ENCODE data around the gene DQX1.
"Not testable (repeated sequence)": the region's sequence is repeated elsewhere in the genome, so short reads cannot be mapped to it uniquely, and the experiment has no call there.

DQX1 gene

GRCh38 chr2:74525717-74526648 lies at the start of gene DQX1:
TSS of gene DQX1 (minus strand) at chr2:74526231. CDS start at chr2:74525729, 502 bp downstream.
- DNase-seq: no peak

DNA sequence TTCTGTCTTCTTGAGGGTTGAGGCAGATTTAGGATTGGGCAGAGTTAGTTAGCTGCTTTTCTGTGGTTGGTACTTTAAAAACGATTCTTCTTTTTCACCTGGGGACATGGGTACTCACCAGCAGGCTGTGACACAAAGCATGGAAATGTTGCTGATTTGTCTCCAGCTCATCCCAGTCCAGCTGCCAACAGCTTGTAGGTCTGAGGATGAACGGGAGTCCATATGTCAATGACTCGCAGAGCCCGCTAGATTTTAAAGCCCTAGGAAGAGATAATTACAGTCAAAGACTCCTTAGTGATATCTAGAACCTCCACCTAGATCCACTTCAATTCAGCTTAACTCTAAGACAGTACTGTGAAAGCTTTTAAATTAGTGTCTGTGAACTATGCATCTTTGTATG lies 49.3 kb upstream of the DQX1 start:
- no peak for DNase-seq

DNA sequence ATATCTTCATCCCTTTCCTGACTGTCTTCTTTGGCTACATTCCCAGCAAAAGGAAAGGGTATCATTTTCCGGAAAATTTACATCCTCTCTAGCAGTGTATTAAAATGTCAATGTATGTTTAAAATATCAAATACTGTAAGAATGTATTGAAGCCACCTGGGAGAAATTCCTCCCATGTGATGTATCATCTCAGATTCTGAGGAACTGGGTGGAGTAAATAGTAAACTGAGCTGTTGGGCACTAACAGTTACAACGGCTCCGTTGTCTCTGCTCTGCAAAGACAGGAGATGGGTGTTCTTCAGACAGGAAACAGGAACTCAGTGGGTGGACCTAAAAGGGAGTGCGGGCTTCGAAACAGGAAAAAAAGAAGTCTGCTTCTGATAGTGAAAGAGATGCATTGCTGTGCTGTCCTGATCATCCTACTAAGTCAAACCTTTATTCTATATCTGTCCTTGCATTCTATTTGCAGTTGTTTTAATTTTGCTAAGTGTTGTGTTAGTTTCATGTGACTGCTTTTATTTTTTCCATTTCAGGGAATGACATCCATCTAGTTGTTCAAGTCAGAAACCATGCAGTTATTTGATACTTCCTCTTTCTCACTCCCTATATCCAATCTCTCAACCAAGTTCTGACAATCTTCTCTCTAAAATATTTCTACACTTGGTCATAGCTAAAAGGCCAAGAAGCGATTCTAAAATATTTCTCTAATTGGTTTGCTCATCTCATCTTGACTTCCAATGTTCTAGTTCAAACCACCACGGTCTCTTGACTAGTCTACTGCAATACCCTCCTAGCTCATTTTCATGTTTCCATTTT lies 47.9 kb upstream of the DQX1 start:
- DNase-seq: no peak

DNA sequence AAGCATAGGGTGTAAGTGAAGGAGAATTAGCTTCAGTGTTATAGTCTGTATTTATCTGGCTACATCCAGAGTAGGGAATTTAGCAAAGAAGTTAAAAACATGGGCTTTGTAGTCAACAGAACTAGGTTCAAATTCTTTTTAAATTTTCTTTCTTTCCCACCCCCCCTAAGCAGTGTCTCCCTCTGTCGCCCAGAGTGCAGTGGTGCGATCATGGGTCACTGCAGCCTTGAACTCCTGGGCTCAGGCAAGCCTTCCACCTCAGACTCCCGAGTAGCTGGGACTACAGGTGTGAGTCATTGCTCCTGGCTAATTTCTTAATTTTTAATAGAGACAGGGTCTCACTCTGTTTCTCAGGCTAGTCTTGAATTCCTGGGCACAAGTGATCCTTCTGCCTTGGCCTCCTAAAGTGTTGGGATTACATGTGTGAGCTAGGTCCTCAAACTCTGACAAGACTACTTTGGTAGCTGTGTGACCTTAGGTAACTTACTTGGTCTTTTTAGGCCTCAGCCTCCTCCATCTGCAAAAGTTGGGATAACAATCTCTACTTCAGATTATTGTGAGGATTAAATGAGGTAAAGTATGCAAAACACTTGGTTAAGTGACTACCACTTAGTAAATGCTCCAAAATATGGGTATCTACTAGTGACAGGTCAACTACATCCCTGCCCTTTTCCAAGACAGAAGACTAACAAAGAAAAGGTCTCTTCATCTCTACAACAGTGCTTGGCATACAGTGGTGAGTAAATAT lies 46.3 kb upstream of the DQX1 start:
- DNase-seq: no peak

DNA sequence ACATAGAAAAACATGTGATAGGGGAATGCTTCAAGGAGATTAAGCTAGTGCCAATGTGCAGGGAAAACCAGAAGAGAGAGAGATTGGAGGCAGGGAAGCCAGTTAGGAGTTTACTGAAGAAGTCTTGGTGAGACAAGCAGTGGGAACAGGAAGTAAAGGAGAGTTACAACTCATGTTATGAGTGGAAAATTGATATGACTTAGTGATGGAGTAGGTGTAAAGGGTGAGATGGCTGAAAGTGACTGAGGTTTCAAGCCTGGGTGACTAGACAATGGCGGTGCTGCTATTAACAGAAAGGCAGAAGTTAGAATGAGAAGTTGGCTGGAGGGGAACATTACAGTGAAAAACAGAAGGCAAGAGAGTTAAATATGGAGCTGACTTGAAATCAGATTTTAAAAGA lies 45.0 kb upstream of the DQX1 start:
- DNase-seq: no peak

DNA sequence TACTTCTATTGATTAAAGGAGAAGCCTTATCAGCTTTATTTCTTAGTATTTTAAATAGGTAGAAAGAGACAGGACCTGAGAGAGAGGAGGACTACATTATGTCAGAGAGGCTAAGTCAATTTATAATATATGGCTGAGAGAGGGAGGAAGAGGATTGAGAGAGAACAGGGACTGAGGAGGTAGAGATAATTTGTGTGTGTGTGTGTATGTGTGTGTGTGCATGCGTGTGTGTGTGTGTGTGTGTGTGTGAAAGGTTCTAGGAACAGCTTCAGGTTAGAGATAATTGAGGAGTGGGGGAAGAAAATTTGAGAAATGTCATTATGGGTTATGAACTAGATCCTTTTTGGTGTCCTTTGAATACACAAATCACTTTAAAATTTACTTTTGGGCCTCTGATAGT lies 43.7 kb upstream of the DQX1 start:
- DNase-seq: no peak

DNA sequence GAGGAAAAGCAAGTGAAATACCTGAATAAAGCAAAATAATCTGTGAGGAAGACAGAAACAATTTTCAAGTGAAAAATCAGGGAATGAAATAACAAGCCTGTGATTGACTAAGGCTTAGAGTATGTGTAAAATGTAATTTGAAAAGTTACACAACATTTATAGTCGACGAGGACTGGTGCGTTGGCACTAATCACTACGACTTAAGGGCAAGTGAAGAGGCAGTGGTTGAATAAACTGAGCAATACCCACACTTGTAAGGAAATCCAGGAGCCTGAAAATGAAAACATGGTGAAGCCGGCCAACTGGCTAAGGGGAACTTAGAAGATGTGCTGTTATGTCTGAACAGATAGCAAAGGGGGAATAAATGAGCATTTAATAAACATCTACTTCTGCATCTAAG lies 41.9 kb upstream of the DQX1 start:
- DNase-seq: no peak

DNA sequence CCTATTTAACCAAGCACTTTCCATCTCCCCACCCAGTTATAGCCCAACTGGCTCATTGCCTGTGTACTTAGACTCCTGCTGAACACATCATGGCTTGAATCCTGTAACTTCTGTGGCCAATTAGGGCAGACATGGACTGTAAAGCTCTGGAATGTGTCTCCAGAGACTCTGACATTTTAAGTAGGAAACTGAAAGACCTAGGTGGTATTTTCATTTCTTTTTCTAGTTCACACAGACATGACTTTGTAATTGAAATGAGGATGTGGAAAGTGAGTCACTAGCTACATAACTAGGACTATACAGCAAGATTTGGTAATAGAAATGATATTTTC lies 40.7 kb upstream of the DQX1 start:
- no peak for DNase-seq

GRCh38 chr2:74566076-74566753 lies 40.2 kb upstream of the DQX1 start:
- DNase-seq: no peak

- no peak for DNase-seq
These were observed 38.2 kb upstream of the DQX1 start for GRCh38 chr2:74564222-74564621.

DNA sequence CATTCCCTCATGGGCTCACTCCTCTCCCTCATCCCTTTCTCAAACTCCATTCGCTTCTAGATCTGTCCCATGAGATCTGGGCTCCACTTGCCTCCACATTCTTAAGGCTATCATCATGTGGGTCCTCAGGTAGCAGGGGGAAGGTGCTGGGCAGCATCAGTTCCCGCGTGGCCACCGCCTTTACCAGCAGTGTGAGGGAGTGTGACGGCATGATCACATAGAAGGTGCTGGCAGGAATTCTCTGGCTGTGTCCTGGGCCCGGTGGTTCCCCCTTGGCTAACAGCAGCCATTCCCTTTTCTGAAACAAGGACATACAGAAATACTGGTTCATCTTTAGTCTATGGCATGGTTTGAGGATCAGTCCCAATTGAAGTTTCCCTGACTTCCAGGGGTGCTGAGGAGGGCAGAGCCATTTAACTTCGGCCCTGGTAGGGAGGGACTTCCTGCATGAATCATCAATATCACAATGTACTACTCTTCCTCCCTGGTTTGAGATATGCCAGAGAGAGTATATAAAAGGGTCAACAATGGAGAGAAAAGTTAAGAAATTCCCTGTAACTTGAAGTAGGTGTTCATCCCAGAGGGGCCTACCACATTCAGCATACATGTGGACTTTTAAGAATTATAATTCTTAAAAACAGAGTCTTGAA lies 36.2 kb upstream of the DQX1 start:
- no peak for DNase-seq

DNA sequence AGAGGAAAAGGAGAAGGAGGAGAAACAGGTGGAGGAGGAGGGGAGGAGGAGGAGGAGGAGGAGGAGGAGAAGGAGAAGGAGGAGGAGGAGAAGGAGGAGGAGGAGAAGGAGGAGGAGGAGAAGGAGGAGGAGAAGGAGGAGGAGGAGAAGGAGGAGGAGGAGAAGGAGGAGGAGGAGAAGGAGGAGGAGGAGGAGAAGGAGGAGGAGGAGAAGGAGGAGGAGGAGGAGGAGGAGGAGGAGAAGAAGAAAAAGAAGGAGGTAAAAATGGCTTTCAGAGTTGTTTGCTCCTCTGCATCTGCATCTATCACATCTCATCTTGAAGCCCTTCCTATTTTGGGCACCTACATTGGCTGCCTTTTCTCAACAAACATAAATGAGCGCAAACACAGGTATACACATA lies 35.0 kb upstream of the DQX1 start:
- not testable (repeated sequence) for DNase-seq

- DNase-seq: no peak
These were observed 34.6 kb upstream of the DQX1 start for GRCh38 chr2:74560591-74560990.

DNA sequence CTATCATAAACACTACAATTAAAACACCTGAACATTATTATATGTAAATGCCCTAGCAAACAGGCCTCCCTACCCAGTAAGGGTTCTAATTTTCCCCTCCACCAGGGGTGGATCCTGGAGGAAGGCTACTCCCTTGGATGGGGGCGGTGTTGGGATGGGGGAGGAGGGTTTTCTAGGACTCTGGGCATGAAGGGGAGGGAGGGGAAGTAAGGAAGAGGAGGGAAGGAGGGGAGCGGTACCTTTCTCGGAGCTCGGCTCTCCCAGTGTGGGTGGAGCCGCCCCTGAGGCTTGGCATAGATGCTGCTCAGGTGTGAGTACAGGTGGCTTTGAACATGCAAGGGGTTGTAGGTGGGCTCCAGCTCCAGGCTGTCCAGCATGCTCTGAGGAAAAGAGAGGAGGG lies 33.9 kb upstream of the DQX1 start:
- no peak for DNase-seq

GRCh38 chr2:74558284-74559230 lies 32.5 kb upstream of the DQX1 start:
- no peak for DNase-seq

DNA sequence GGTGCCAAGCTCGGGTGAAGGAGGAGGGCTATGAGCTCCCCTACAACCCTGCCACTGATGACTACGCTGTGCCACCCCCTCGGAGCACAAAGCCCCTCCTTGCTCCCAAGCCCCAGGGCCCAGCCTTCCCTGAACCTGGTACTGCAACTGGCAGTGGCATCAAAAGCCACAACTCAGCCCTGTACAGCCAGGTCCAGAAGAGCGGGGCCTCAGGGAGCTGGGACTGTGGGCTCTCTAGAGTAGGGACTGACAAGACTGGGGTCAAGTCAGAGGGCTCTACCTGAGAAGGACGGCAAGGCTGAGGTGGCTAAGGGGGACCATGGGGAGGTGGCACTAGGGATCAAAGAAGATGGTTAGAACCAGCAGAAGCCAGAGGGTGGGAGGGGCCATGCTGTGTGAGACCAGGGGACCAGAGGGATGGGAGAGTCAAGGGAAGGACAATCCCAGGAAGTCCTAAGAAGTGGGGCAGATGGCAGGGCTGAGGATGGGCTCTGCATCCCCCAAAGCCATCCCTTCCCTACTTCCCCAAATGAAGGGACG lies 30.9 kb upstream of the DQX1 start:
- DNase-seq: no peak

- DNase-seq: no peak
These were observed 30.1 kb upstream of the DQX1 start for GRCh38 chr2:74556159-74556558.

GRCh38 chr2:74555610-74556103 lies 29.6 kb upstream of the DQX1 start:
- no peak for DNase-seq

- no peak for DNase-seq
These were observed 28.9 kb upstream of the DQX1 start for GRCh38 chr2:74554820-74555531.

Data from NCI-H1417 treated with DMSO at 0.1 percent for 48 hours (cell line).